K562 (cell line): ENCODE data around the gene TENM4. TPM values are rescaled to one million over a fixed set of nuclear protein-coding genes. Genes with fewer than 3 reads are reported as not detected.

Experiments
- ATAC-seq: fragments of 200-7000 bp; cut with Tn5 transposase; 3 replicates; pipeline ENCODE4 v1.9.1; 2020; ENCODE audit warnings: moderate library complexity
- BruUV-seq: library from RNA; stranded (reverse); fragments of 400-500 nt; replicated peaks from 2 replicates; lab custom pipeline; 2021; lab: Mats Ljungman, UMichigan
- CTCF ChIA-PET: fragments of 300-600 bp; formaldehyde crosslinking; extraction: SDS; loops from one replicate; lab custom pipeline; 2021; ENCODE audit warnings: low intra/inter-chr PET ratio; lab: Yijun Ruan, JAX
- POLR2A ChIA-PET: fragments of 300-600, 350-650 bp; sonication (Branson Sonifier 250); formaldehyde crosslinking; extraction: SDS; loops from one replicate; lab custom pipeline; 2021; ENCODE audit warnings: antibody characterized with exemption, inconsistent platforms; lab: Yijun Ruan, JAX
- DNase-seq, 4 experiments: peaks; one replicate each; pipeline versions ENCODE4 v3.0.0 to v3.0.0-alpha.2; 2011 to 2018; ENCODE audit warnings: low spot score in 3 of 4, mixed read lengths in 3 of 4; ENCODE audit errors: extremely low read depth in 1 of 4
- FAIRE-seq: peaks from 2 replicates; lab custom pipeline; 2011; peaks lifted over from hg19 to GRCh38; lab: Jason Lieb, UNC
- H2AFZ ChIP-seq: 2 replicates; pipeline ENCODE4 v1.6.0; 2011; ENCODE audit warnings: low read depth, low read length, control low read depth, inconsistent platforms
- H3K27ac ChIP-seq: fragments of 200-600 bp; 3 replicates; pipeline ENCODE4 v1.8.0; 2011; ENCODE audit warnings: low read depth, mild to moderate bottlenecking, control low read depth, inconsistent platforms, low read length, moderate library complexity, mixed read lengths; ENCODE audit errors: extremely low read depth
- H3K27me3 ChIP-seq, 2 experiments: fragments of 300-600 bp in 1 of 2; 2 replicates in 1 of 2; 3 replicates in 1 of 2; pipeline versions ENCODE4 v1.6.0 to v1.8.0; 2011; ENCODE audit warnings: inconsistent platforms in 2 of 2, low read length in 2 of 2, mild to moderate bottlenecking in 1 of 2, mixed read lengths in 1 of 2, moderate library complexity in 1 of 2; ENCODE audit not compliant: control insufficient read depth in 2 of 2, insufficient read depth in 2 of 2
- H3K36me3 ChIP-seq: fragments of 300-600 bp; 3 replicates; pipeline ENCODE4 v1.8.0; 2011; ENCODE audit warnings: mild to moderate bottlenecking, low read length, inconsistent platforms; ENCODE audit not compliant: control insufficient read depth, insufficient read depth
- H3K4me1 ChIP-seq, 2 experiments: fragments of 200-600 bp in 1 of 2; replicated peaks in 1 of 2; 2 replicates in 1 of 2; 3 replicates in 1 of 2; pipeline versions ENCODE4 v1.5.1 to v1.8.0; 2011; ENCODE audit warnings: inconsistent platforms in 2 of 2, low read length in 2 of 2, mild to moderate bottlenecking in 1 of 2, mixed read lengths in 1 of 2, moderate library complexity in 1 of 2; ENCODE audit not compliant: control insufficient read depth in 2 of 2, insufficient read depth in 2 of 2
- H3K4me2 ChIP-seq: 2 replicates; pipeline ENCODE4 v1.6.1; 2011; ENCODE audit warnings: low read length, control low read depth, inconsistent platforms, mixed read lengths; ENCODE audit not compliant: insufficient read depth
- H3K4me3 ChIP-seq: fragments of 200-600 bp; sonication (generic), shearing (Covaris generic); 2 replicates; pipeline ENCODE4 v1.5.1; 2016; ENCODE audit warnings: control low read depth, inconsistent platforms
- H3K79me2 ChIP-seq: fragments of 200-600 bp; 3 replicates; pipeline ENCODE4 v1.8.0; 2011; ENCODE audit warnings: low read length, inconsistent platforms; ENCODE audit not compliant: control insufficient read depth, insufficient read depth
- H3K9ac ChIP-seq, 2 experiments: 2 replicates each; pipeline versions ENCODE4 v1.6.0 to v1.6.1; 2011; ENCODE audit warnings: low read depth in 2 of 2, low read length in 2 of 2, control low read depth in 1 of 2, inconsistent platforms in 1 of 2, mild to moderate bottlenecking in 1 of 2, mixed read lengths in 1 of 2; ENCODE audit not compliant: insufficient read depth in 1 of 2
- H3K9me1 ChIP-seq: one replicate; pipeline ENCODE4 v1.6.0; 2011; ENCODE audit warnings: inconsistent platforms, mild to moderate bottlenecking, low read length, moderate library complexity; ENCODE audit not compliant: control insufficient read depth, insufficient read depth
- H3K9me3 ChIP-seq: replicated peaks from 2 replicates; pipeline ENCODE4 v1.5.1; 2011; ENCODE audit warnings: low read depth, low read length, inconsistent platforms; ENCODE audit not compliant: control insufficient read depth, insufficient read depth
- H4K20me1 ChIP-seq: replicated peaks from 2 replicates; pipeline ENCODE4 v1.6.1; 2011; ENCODE audit warnings: low read length, inconsistent platforms, mixed read lengths; ENCODE audit not compliant: control insufficient read depth, insufficient read depth
- BRF1 ChIP-seq: IDR thresholded peaks from 3 replicates; pipeline ENCODE4 v1.6.1; 2011; ENCODE audit warnings: borderline replicate concordance, mild to moderate bottlenecking; ENCODE audit not compliant: insufficient read length; ENCODE audit errors: extremely low read depth
- MCM2 ChIP-seq: fragments of 450-650 bp; IDR thresholded peaks from 2 replicates; pipeline ENCODE4 v1.6.1; 2017; ENCODE audit warnings: low read depth, mild to moderate bottlenecking
- NFIC ChIP-seq: fragments of 450-650 bp; IDR thresholded peaks from 2 replicates; pipeline ENCODE4 v1.6.1; 2017; ENCODE audit warnings: mild to moderate bottlenecking, inconsistent platforms
- RCOR1 ChIP-seq, 2 experiments: IDR thresholded peaks; 2 replicates each; pipeline ENCODE4 v1.6.1; 2012; ENCODE audit warnings: low read depth in 2 of 2, low read length in 2 of 2, borderline replicate concordance in 1 of 2, improper control_type of control experiment in 1 of 2
- THRB ChIP-seq: fragments of 450-650 bp; formaldehyde crosslinking; conservative IDR thresholded peaks from 2 replicates; pipeline ENCODE4 v1.4.0; 2022; ENCODE audit warnings: mild to moderate bottlenecking, missing genetic modification characterization
- WGBS: fragments of 100-300 bp; shearing (Covaris generic); methylation state at CpG from one replicate; pipeline ENCODE4 v1.1.6; 2016; ENCODE audit warnings: low coverage, mixed read lengths; ENCODE audit not compliant: insufficient coverage; ENCODE audit errors: missing lambda C conversion rate; 5-methylcytosine and 5-hydroxymethylcytosine counted together
- in situ Hi-C: fragments of 300-500 bp; cut with MboI; formaldehyde crosslinking; loops from 4 replicates; pipeline ENCODE4 v1.15.0; 2018; ENCODE audit warnings: inconsistent platforms, mixed read lengths
- intact Hi-C: fragments of 100-400 bp; cut with micrococcal nuclease; formaldehyde crosslinking; loops from 2 replicates; pipeline ENCODE4 v1.14.2; 2022
- polyA plus RNA-seq, 8 experiments: library from polyadenylated mRNA; depleted of rRNA in 4 of 8; stranded (reverse) in 5 of 8; unstranded in 3 of 8; fragments of >200 nt; fragmentation: Nextera tagmentation in 2 of 8; fragmentation: Illumina TruSeq in 1 of 8; extraction: Ambion mirVana in 2 of 8; extraction: Trizol in 1 of 8; gene quantifications; 2 replicates each; pipeline versions ENCODE4 v1.2.1 to v1.2.3, GENCODE V29; 2011 to 2014; ENCODE audit warnings: inconsistent platforms in 1 of 8, missing spikeins in 1 of 8
- total RNA-seq, 7 experiments: library from RNA; depleted of rRNA in 6 of 7; stranded (reverse); fragments of >200 nt in 6 of 7; fragmentation: Illumina TruSeq in 2 of 7; extraction: Trizol in 2 of 7; gene quantifications; 2 replicates each; pipeline versions ENCODE4 v1.2.1 to v1.2.3, GENCODE V29; 2011 to 2021; ENCODE audit warnings: low replicate concordance in 1 of 7

Gene TENM4
- total and polyA plus RNA-seq, 9 of the 15 experiments (the other 6 are each of a cell fraction or from before 2014, with no cell fraction given): 0.16 TPM; not detected in 8

DNA sequence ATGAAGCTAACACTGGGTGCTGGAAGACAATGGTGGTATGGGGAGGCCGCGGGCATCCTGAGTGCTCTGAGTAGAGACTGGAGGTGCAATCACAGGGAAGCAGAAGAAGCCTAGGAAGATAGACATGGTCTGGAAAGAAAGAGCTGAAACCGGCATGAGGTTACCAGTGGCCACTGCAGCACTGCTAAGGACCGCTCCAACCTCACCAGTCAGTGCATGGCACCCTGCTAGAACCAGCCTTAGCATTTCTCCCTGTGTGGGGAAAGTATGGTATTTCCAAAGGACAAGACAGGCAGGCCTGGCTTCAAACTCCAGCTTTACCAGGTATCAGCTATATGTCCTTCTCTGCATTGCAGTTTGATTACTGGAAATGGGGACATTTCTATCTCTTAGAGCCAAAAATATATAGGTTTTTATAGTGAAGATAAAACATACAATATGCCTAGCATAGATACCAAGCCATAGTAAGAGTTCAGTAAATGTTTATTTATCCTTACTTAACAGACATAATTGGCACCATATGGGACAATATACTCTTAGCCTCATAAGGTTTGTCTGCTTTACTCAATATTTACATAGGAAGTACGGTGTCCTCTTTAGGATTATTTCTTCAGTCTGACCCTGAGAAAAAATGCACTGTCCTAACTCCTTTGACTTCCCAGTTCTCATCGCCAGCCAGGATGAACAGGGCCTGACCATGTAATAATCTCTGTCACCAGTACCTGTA is 231.1 kb downstream of the TENM4 start:
- DNase-seq (no peak), FAIRE-seq (no peak), ATAC-seq (no peak)
- H3K4me2 ChIP-seq: no peak overlapping the region
- POLR2A ChIA-PET: no interaction called here
- H3K4me3 ChIP-seq: no peak overlapping the region
- H3K27ac ChIP-seq: no peak overlapping the region
- H3K9me3 ChIP-seq: no peaks in the 10 kb centered on the region
- no peaks in the 10 kb centered on the region for H4K20me1 ChIP-seq
- no peak overlapping the region for H2AFZ ChIP-seq
- 0% methylated on average over 6 of the region's 6 CpGs for WGBS
- no peaks in the 10 kb centered on the region for H3K79me2 ChIP-seq
- intact Hi-C loops (no loop called here), in situ Hi-C loops (no loop called here)
- no peaks in the 10 kb centered on the region for H3K4me1 ChIP-seq
- H3K36me3 ChIP-seq: no peaks in the 10 kb centered on the region
- TF ChIP-seq MCM2: no peak
- TF ChIP-seq BRF1: no peak
- no peak for TF ChIP-seq RCOR1 (IDR thresholded peaks at IDR 0.05; ENCODE audit: borderline replicate concordance in 1 of 2, low read depth in 2 of 2, low read length in 2 of 2)
- TF ChIP-seq NFIC: peak; percentile 43
- TF ChIP-seq THRB (CRISPR knock-in tag): no peak
- H3K9me1 ChIP-seq: no peaks in the 10 kb centered on the region
- CTCF ChIA-PET: no interaction called here
- peaks cover 0 to 6% of the 10 kb centered on the region in 2 experiments; a peak in 1 of 5 replicates for H3K27me3 ChIP-seq
- no TSS peak for BruUV-seq
- H3K9ac ChIP-seq: no peak overlapping the region
